Fibroblast of skin of left quadriceps (primary cell): ENCODE data around the gene MRPL53.
A peak's percentile ranks its signal among the peaks of the same experiment; 100 is the strongest.
"Not testable (repeated sequence)": the region's sequence is repeated elsewhere in the genome, so short reads cannot be mapped to it uniquely, and the experiment has no call there.

Source experiments
- DNase-seq, 2 experiments: peaks; one replicate each; pipeline ENCODE4 v3.0.0-alpha.2; 2013; ENCODE audit warnings: low read depth in 2 of 2

MRPL53 gene

DNA sequence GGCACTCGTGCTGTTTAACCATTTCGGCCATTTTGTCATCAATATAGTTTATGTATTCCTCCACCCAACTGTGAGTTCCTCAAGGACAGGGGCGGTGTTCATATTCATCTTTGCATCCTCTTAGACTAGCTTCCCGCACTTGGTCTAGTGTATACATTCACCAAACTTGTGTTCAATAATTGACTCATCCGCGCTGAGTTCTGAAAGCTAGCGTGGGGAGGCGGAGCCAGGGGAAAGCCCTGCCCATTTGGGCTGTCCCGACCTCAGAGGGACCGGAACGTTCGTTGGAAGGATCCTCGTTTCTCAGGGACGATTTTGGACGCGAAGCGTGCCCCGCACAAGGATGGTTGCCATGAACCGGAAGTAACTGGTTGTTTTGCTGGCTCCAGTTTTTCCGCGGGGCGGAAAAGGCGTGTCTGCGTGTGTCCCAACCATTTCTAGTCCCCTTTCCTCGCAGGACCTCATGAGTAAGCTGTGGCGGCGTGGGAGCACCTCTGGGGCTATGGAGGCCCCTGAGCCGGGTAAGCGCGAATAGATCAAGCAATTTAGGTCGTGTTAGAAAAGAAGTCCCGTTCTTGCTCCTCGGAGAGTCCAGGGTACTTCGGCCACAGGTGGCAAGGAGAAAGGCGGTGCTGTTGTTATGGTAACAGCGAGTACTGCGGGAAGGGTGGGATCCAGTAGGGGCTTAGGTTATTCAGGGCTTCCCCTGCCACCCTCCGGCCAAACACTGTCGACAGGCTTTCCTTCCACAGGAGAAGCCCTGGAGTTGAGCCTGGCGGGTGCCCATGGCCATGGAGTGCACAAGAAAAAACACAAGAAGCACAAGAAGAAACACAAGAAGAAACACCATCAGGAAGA is 17.6 kb downstream of the MRPL53 start, which contains the start of gene INO80B:
Gene INO80B (plus strand): TSS at position 434 of the 858 bp plus-strand sequence. CDS start 30 bp downstream, at position 464.
- DNase-seq = peak; percentile 96 to 97

DNA sequence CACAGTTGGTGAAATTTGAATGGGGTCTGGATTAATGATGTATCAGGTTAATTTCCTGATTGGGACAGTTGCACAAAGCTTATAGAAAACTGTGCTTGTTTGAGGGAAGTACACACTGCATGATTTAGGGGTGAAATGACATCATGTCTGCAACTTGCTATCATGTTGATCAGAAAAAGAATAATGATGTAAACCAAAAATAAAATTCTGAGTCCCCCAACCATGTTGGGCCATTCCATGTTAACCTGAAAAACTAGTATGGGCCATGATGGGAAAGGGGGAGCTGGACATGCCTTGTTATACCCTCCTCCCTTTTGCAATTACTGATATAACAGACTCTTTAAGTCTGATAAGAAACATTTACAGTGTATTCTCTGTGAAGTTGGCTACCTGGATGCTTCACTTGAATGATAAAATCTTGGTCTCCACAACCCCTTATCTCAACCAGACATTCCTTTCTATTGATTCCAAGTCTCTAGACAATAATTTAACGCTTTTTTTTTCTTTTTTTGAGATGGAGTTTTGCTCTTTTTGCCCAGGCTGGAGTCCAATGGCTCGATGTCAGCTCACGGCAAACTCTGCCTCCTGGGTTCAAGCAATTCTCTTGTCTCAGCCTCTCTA is 21.8 kb downstream of the MRPL53 start:
- DNase-seq = no peak

- no peak for DNase-seq
Measured at GRCh38 chr2:74448771-74449170, 23.7 kb downstream of the MRPL53 start.

DNA sequence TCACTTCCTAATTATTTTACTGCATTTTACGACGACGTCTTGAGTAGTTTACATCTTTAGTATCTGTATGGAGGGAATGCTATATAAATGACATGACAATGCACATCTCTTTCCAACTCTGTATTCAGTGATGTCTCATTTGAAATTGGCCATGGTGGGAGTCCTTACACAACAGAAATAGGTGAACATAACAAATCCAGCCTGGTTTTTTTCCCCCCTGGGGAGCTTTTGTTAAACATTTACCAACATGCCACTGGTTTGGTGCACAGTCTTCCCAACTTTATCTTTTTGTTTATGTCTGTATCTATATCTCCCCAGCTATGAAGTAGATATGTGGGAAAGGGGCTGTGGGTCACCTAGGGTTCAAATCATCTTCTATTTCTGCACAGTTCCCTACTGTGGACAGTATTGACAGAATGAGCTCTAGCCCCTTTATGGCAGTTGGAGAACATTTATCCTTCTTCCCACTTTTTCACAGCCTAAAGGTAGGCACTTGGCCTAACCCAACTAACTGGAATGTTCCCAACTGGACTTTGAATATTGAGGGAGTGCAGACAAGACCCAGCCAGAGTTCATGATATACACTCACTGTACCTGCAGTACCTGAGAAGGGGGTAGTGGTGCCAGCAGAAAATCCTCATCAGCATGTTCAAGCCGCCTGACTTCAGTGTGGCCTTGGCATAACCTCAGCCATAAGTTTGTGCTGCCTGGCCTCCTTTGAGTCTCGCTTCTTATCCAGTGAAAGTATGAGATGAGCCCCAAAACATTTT is 25.1 kb downstream of the MRPL53 start:
- DNase-seq = no peak

DNA sequence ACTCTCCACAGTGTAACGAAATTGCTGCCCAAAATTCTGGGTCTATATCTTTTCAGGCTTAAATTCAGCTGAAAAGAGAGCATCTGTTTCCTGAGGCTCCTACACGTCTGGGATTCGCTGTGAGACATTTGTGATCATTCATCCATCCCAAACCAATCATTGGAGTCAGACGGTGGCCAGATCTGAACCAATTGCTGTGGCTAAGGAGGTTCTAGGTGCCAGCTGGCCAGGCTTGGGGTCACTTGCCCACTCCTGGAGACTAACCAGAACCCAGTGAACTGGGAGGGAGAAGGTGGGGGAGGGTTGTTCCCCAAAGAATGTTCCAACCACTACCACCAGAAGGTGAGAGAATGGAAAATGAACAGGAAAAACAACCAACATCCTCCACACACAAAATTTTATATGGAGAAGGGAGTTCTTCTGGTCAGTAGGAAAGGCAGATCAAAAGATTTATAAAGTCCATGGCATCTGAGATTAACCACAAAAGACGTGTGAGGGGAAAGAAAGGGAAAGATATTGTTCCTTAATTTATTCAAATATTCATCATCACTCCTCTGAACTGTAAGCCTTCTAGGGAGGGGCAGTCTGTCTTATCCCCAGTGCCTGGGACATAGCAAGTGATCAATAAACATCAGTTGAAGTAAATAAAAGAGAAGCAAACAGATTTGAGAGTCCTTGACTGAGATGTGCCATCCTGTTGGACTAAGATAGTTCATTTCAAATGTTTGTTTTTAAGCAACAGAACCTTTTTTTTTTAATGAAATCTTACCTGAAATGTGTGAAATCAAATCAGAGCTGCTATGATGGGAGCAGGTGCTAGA is 27.8 kb downstream of the MRPL53 start:
- DNase-seq = no peak

DNA sequence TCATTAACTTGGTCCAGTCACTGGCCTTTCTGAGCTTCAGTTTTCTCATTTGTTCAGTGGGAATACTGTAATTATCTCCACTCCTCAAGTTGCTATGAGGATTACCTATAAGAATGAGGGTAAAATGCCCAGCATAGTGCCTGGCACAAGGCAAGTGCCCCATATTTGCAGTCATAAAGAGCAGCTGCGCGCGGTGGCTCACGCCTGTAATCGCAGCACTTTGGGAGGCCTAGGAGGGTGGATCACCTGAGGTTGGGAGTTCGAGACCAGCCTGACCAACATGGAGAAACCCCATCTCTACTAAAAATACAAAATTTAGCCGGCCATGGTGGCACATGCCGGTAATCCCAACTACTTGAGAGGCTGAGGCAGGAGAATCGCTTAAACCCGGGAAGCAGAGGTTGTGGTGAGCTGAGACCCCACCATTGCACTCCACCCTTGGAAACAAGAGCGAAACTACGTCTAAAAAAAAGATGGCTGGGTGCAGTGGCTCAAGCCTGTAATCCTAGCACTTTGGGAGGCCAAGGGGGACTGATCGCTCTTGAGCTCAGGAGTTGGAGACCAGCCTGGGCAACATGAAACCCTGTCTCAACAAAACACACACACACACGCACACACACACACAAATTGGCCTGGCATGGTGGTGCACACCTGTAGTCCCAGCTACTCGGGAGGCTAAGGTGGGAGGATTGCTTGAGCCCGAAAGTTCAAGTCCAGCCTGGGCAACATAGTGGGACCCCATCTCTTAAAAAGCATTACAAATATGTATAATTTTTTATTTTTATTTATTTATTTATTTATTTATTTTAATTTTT is 29.8 kb downstream of the MRPL53 start:
- DNase-seq = not testable (repeated sequence)

DNA sequence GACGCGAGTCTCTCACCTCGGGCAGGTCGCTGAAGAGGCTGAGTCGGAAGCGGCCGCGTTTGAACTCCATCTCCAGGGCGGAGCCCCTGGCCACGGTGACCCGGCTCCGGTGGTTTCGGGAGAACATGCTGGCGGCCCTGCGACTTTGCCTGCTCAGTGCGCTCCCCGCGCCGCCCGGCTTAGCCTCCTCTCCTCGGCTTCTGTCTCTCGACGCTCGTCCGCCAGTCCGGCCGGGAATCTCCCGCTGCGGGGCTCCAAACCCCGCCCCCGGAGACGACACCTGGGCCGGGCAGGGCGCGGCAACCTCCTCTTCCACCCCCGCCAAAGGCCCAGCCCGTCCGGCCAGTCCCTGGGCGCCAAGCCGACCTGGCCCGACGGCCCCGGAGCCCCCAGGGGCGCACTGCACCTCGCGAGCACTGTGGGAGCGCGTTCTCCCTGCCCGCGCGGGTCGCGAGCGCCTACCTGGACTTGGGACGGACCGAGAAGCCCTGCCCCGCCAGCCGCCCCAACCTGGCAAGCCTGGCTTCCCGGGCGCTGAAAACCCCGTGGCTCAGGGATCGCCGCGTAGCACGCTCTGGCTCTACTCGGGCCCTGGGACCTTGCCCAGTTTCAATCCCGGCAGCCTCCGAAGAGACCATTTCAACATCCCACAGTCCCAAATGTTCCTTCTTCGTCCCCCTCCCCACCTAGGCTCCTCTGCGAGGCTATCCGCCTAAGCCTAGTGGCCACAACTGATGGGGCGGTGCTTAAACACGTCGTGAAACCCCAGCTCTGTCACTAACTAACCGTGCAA is 30.6 kb downstream of the MRPL53 start, which contains the start of gene RTKN:
Gene RTKN (minus strand): TSS at position 248 of the 793 bp plus-strand sequence. CDS start 121 bp downstream, at position 127.
- no peak for DNase-seq

DNA sequence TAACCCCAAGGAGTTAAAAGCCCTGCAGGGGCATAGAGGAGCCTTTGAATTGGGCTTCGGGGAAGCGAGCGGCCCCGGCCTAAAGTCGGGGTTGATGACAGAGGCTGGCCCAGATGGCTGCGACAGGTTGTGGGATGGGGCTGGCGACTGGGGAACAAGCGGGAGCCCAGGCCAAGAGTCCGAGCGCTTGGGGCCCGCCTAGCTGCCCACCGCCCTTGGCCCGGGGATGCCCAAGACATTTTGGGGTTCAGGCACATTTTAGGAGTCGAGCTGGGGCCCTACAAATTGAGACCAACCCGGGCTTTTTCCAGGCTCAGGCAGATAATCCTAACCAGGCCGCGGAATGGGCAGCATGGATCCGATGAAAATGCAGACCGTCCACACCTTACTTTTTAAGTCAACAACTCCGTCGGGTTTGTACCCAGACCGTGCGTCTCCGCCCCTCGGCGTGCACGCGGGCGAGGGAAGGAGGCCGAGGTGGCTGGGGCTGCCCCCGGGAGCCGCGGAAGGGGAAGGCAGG is 31.2 kb downstream of the MRPL53 start:
- DNase-seq = no peak

DNA sequence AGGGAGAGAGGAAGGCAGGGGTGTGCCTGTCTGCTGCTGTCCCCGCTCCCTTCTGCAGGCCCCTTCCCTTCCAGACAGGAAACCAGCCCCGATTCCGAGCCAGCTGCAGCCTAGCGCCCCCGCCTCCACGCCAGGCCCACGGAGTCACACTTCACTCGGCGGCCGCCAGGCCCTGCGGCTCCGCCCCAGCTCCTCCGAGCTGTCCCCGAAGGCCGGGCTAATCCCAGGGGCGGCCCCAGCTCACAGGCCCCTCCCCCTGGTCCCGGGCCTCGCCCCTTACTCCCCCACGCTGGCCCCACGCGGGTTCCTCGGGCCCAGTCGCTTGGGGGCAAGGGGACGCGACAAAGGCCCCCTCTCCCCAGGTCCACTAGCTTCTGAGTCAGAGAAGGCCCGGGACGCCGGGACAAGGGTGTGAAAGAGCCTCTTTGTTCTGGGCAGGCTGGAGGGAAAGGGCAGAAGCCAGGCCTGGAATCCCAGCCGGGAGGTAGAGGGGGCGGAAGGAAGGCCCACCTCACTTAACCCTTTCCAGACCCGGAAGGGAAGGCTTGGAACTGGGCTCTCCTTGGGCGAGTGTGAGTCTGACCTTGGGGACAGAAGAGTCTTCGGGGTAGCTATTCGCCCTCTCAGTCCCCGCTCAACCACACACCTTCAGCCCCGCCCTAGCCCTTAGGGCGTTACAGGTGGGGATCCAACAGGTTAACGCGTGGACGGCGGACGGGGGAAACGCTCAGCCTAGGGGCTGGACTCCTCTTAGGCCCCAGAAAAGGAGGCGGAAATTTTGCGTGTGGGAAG is 31.9 kb downstream of the MRPL53 start:
- peak; percentile 52 to 55 for DNase-seq

DNA sequence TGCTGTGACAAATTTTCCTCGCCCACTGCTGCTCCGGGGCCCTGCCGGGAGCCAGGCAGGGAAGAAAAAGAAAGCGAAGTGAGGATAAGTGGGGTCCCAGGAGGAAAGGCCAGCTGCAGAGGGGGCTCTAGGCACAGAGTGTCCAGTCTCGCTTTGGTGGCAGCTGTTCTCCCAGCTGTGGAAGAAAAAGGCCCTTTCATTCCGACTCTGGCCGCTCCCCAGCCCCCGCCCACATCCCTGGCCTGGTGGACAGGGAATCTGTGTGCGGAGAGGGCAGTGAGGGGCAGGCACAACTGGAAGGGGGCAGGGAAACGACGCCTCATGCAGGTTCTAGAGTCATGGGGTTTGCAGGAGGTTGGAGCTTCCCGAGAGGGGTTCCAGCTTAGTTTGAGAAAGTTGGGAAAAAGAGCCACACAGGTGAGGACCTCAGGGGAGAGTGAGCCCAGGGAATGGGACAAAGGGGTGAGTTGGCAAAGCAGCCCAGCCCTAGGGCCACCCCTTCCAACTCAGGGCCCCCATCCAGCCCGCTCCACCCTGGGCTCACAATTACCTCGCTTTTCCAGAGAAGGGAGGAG is 32.6 kb downstream of the MRPL53 start:
- no peak for DNase-seq

- no peak for DNase-seq
Measured at GRCh38 chr2:74439373-74439772, 33.1 kb downstream of the MRPL53 start.

DNA sequence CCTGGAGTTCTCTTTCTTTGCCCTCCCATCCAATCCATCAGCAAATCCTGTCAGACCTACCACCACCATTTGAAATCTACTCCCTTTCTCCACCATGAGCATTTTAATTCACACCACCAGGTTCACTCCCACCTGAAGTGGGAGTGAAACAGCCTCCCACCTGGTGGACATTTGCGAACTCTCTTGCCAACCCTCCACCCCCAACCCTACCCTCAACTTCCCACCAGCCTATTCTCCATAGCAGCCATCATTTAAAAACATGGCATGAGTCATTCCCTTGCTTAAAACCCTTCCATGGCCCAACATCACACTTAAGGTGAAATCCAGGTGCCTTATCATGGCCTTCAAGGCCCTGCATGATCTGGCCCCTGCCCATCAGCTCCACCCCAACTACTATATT is 34.2 kb downstream of the MRPL53 start:
- no peak for DNase-seq

- DNase-seq = no peak
Measured at GRCh38 chr2:74436848-74437695, 35.4 kb downstream of the MRPL53 start.

- DNase-seq = no peak
Measured at GRCh38 chr2:74436111-74436805, 36.2 kb downstream of the MRPL53 start.

- no peak for DNase-seq
Measured at GRCh38 chr2:74430502-74430901, 42.0 kb downstream of the MRPL53 start.
